GM18519 (cell line): ENCODE data around the gene SELENON.

Experiments
- ATAC-seq: cut with Tn5 transposase; IDR thresholded peaks from one replicate; pipeline ENCODE4 v1.9.1; 2021; ENCODE audit warnings: mild to moderate bottlenecking, moderate library complexity; ENCODE audit not compliant: unreplicated experiment, low FRiP score

Gene SELENON

GRCh38 chr1:25799935-25800702 is at the start of gene SELENON:
Gene SELENON, plus strand, starts transcription at chr1:25800193. Its CDS starts 38 bp downstream, at chr1:25800231.
- no peak for ATAC-seq

GRCh38 chr1:25750923-25751605 is 48.9 kb upstream of the SELENON start:
- no peak for ATAC-seq

GRCh38 chr1:25754470-25755181 is 45.4 kb upstream of the SELENON start:
- ATAC-seq, result no peak

DNA sequence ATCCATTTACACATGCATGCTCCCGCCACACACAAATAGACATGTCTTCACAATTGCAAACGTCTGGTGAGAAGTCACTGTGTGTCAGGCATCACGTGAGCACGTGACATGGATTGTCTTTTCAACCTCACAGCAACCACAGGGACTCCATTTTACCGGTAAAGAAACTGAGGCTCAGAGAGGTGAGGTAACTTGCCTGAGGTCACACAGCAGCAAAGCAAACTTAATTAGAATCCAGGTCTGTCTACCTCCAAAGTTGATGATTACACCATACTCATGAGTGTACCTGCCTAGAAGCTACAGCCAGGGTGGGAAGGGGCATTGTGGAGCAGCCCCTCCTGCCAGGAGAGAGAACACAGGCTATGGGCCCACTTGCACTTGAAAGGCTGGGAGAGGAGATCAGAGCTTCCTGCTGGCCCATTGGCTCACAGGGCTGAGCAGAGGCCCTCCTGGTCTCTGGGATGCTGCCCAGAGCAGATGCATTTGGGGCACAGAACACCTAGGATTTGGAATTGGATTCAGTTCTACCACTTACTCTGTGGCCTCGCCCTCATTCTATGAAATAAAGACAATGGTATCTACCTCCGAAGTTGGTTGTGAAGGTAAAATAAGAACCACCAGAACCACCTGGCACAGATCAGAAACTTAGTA is 44.4 kb upstream of the SELENON start:
- ATAC-seq, result no peak

DNA sequence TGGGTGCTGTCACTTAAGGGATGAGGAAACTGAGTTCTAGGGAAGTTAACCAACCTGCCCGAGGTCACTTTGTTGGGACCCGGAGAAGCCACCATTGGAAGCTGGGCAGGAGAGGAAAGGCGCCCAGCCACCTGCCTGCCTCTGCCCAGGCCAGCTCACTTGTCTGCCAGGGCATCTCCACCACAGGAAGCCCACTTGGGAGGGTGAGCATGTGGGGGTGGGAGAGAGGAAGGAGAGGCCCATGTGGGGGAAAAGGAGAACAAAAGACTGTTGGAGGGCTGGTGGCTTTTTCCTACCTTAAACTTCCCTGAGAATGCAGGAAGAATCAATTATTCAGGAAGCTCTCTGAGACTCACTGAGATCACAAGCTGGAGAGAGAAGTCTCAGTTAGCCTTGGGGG is 43.8 kb upstream of the SELENON start:
- no peak for ATAC-seq

- ATAC-seq, result no peak
Observed at GRCh38 chr1:25757151-25757845, 42.7 kb upstream of the SELENON start.

GRCh38 chr1:25757846-25758185 is 42.2 kb upstream of the SELENON start:
- no peak for ATAC-seq

GRCh38 chr1:25758466-25759070 is 41.4 kb upstream of the SELENON start:
- no peak for ATAC-seq

- ATAC-seq, result no peak
Observed at GRCh38 chr1:25760122-25760719, 39.8 kb upstream of the SELENON start.

DNA sequence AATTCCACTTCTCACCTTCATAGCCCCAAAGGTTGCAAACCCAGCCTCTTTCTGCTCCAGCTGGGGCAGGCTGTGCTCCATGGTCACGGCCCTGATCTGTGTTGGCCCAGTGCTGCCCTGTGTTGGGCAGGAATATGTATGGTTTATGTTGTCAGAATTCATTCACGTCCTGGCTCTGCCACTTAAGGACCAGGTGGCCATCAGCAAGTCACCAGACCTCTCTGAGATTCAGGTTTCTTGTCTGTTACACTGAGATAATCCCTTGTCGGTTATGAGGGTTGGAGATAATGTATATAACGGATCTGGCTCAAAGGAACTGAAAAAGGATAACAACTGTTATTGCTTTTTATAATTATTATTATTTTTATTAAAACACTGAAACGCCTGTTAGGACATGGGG is 39.1 kb upstream of the SELENON start:
- no peak for ATAC-seq

DNA sequence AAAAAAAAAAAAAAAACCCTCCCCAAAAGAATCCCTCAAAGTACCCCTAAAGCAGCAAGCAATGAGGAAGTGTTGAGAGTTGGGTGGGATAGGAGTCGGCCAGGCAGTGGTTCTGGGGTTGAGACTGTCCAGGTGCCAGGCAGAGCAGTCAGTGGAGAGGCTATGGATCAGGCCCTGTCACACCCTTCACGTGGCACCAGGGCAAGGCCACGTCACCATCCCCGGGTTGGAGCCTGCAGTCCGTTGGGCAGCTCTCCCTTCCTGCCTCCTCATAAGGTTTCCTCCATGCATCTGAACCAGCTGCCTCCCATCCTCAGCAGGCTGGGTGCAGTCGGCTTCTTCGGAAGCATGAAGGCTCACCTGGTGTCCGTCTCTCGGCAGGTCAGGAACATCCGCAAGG is 36.5 kb upstream of the SELENON start:
- no peak for ATAC-seq

DNA sequence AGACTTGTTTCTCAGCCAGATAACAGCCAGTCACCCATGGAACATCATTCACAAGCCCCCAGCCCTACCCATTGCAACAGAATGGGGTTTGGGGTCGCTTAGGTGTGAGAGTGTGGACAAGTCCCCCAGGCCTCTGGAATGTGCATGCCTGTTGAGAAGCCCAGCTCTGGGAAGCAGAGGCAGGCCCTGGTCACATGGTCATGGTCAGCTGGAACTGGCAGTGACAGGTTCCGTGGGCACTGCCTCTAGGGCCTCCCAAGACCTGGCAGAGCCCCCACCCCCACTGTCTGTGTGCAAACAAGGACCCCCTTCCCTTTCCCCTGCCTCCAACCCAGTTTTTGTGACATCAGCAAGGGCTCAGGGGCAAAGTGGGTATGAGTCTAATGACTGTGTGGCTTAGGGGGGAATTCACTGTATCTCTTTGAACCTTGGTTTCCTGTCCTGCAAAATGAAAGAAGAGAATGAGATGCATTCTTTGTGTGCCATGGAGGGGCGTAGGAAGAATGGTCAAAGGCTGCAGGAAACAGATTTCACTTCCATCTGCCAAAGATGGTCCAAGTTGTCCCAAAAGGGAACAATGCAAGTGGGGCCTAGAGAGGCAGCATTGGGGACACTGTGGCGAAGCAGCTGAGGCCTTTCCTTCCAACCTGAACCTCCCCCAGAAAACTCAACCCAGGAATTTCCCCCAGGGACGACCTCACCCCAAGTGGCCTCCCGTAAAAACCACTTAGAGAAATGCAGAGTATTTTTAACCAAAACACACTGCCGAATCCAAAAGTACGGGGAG is 34.7 kb upstream of the SELENON start:
- no peak for ATAC-seq

- ATAC-seq, result no peak
Observed at GRCh38 chr1:25765923-25766589, 33.9 kb upstream of the SELENON start.

DNA sequence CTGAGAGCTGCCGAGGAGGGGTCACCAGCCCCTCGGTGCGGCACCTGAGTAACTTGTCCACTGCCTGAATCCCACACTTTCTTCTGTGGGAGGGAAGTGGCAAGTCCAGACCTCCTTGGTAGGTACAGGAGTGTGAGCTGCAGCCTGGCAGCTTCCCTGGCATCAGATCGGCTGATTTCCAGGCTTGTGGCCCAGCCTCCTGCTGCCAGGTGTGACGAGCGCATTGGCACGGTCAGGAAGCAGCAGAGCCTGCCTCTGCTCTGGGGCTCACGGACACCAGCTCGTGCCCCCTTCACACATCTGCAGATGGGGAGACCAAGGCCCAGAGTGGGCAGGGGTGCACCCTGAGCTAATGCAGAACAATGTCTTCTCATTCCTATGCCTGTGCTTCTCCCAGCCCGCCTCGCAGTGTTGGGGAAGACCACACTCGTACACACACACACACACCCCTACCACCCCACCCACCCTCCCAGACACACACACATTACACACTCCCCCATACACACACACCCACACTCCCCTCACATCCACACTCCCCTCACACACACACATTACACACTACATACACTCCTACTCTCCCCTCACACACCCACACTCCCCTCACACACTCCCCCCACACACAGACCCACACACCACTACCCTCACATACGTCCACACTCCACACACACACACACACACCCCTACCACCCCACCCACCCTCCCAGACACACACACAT is 33.1 kb upstream of the SELENON start:
- ATAC-seq, result no peak

- no peak for ATAC-seq
Observed at GRCh38 chr1:25767437-25767770, 32.6 kb upstream of the SELENON start.

DNA sequence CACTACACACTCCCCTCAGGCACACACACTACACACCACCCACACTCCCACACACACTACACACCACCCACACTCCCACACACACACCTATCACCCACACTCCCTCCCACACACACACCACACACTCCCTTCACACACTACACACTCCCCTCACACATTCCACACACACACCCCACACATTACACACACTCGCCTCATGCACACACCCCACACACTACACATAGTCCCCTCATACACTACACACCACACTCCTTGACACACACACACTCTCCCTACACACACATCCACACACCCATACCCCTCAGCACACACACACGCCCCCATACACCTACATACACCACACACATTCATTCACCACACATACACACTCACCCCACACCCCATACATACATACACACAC is 31.0 kb upstream of the SELENON start:
- ATAC-seq, result no peak

DNA sequence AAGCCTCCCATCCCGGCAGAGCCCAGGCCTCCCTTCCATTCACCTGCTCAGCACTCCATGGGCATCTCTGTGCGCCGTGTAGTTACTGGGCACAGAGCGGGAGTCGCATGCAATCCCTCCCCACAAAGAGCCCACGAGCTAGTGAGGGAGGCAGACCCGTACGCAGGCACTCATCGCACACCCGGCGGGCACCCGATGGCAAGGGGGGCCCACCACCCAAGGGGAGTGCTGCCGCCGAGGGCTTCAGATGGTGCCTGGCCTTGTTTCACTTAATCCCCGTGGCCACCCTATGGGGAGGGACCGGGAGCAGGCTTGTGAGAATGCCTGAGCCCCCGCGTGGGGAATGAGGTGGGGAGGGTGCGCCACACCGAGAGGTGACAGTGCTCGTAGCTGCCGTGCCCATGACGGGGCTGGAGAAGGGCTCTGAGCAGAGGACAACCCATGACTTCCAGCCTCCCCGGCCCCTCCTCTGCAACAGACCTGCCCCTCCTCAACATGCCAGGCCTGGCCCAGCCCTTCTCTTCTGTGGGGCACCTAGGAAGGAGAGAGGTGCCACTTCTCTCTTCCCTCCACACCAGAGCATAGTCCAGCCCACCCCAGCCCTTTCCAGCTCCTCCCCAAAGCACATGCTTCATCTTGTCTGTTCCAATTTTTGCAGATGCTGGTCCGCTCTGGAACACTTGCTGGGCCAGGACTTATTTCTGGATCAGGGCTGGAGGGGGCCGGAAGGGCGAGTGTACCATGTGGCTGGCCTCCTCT is 30.2 kb upstream of the SELENON start:
- ATAC-seq, result no peak
